NB4 (cell line): ENCODE measurements around the gene SLC12A1.

Experiments
- MYC ChIP-seq: IDR thresholded peaks from 2 replicates; pipeline ENCODE4 v1.6.1; 2011; ENCODE audit warnings: low read depth, low read length
- TF ChIP-seq, protein P1 (sequence below): IDR thresholded peaks from one replicate; pipeline ENCODE4 v1.5.1; 2012; ENCODE audit warnings: low read depth, low read length
- TF ChIP-seq, protein P2 (sequence below): IDR thresholded peaks from 2 replicates; pipeline ENCODE4 v1.6.1; 2011; ENCODE audit warnings: low read depth, low read length

DNA sequence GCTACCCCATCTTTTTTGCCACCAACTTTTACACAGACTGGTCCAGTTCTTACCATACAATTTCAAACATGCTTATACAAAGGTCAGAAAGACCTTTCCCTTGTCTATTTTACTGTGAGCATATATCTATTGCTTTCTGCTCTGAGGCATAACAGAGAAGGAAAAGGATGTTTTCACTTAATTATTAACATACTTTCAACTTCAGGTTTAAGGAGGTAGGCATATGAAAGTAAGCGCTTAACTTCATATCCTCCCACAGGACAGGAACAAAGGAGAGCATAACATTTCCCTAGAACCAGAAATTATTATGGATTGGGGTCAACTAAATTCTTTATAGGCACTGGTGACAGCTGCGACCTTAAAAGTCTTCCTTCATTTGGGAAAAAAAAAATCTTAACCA is 29.1 kb upstream of the SLC12A1 start:
- TF ChIP-seq, protein P1, sequence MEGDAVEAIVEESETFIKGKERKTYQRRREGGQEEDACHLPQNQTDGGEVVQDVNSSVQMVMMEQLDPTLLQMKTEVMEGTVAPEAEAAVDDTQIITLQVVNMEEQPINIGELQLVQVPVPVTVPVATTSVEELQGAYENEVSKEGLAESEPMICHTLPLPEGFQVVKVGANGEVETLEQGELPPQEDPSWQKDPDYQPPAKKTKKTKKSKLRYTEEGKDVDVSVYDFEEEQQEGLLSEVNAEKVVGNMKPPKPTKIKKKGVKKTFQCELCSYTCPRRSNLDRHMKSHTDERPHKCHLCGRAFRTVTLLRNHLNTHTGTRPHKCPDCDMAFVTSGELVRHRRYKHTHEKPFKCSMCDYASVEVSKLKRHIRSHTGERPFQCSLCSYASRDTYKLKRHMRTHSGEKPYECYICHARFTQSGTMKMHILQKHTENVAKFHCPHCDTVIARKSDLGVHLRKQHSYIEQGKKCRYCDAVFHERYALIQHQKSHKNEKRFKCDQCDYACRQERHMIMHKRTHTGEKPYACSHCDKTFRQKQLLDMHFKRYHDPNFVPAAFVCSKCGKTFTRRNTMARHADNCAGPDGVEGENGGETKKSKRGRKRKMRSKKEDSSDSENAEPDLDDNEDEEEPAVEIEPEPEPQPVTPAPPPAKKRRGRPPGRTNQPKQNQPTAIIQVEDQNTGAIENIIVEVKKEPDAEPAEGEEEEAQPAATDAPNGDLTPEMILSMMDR: no peak
- TF ChIP-seq, protein P2, sequence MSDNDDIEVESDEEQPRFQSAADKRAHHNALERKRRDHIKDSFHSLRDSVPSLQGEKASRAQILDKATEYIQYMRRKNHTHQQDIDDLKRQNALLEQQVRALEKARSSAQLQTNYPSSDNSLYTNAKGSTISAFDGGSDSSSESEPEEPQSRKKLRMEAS: no peak
- no peak for TF ChIP-seq MYC
